Neuronal stem cell (in vitro differentiated cells): ENCODE measurements around the gene SNX30.
A peak's percentile ranks its signal among the peaks of the same experiment; 100 is the strongest.

Experiments
- DNase-seq: peaks from one replicate; pipeline ENCODE4 v3.0.0-alpha.2; 2013; ENCODE audit warnings: low spot score
- H2AFZ ChIP-seq: one replicate; pipeline ENCODE4 v1.6.1; 2013; ENCODE audit warnings: mild to moderate bottlenecking, low read length, inconsistent platforms
- H2AK5ac ChIP-seq: 2 replicates; pipeline ENCODE4 v1.6.1; 2013; ENCODE audit warnings: low read depth, mild to moderate bottlenecking, inconsistent platforms, low read length, moderate library complexity, mixed read lengths
- H2BK120ac ChIP-seq: 2 replicates; pipeline ENCODE4 v1.6.1; 2013; ENCODE audit warnings: low read depth, mild to moderate bottlenecking, inconsistent platforms, low read length, moderate library complexity, mixed read lengths
- H2BK12ac ChIP-seq: one replicate; pipeline ENCODE4 v1.6.1; 2013; ENCODE audit warnings: low read length, inconsistent platforms
- H2BK15ac ChIP-seq: 2 replicates; pipeline ENCODE4 v1.6.1; 2013; ENCODE audit warnings: mild to moderate bottlenecking, low read length, inconsistent platforms, mixed read lengths
- H2BK5ac ChIP-seq: one replicate; pipeline ENCODE4 v1.6.1; 2013; ENCODE audit warnings: inconsistent platforms, mild to moderate bottlenecking, low read length, moderate library complexity
- H3K14ac ChIP-seq: one replicate; pipeline ENCODE4 v1.6.1; 2013; ENCODE audit warnings: low read length, inconsistent platforms
- H3K18ac ChIP-seq: 2 replicates; pipeline ENCODE4 v1.6.1; 2013; ENCODE audit warnings: low read length, inconsistent platforms
- H3K23ac ChIP-seq: 2 replicates; pipeline ENCODE4 v1.6.1; 2013; ENCODE audit warnings: low read depth, mild to moderate bottlenecking, mixed read lengths, low read length, inconsistent platforms; ENCODE audit not compliant: poor library complexity
- H3K27ac ChIP-seq: replicated peaks from 3 replicates; pipeline ENCODE4 v1.5.1; 2013; ENCODE audit warnings: low read length, inconsistent platforms
- H3K27me3 ChIP-seq, 3 experiments: 2 replicates each; pipeline ENCODE4 v1.6.1; 2013; ENCODE audit warnings: low read length in 3 of 3, mild to moderate bottlenecking in 2 of 3, inconsistent platforms in 1 of 3, low read depth in 1 of 3, mixed read lengths in 1 of 3, moderate library complexity in 1 of 3; ENCODE audit not compliant: control insufficient read depth in 3 of 3, insufficient read depth in 3 of 3
- H3K36me3 ChIP-seq, 2 donors: replicated peaks in 1 of 2; 2 replicates each; pipeline ENCODE4 v1.6.1; 2013; ENCODE audit warnings: low read length in 2 of 2; ENCODE audit not compliant: control insufficient read depth in 2 of 2, insufficient read depth in 2 of 2
- H3K4ac ChIP-seq: 2 replicates; pipeline ENCODE4 v1.6.1; 2013; ENCODE audit warnings: inconsistent platforms, mild to moderate bottlenecking, low read length, moderate library complexity
- H3K4me1 ChIP-seq, 2 donors: 1 replicate in 1 of 2; 2 replicates in 1 of 2; pipeline ENCODE4 v1.6.1; 2013; ENCODE audit warnings: low read length in 2 of 2, low read depth in 1 of 2; ENCODE audit not compliant: control insufficient read depth in 2 of 2, insufficient read depth in 1 of 2
- H3K4me2 ChIP-seq: one replicate; pipeline ENCODE4 v1.6.1; 2013; ENCODE audit warnings: mild to moderate bottlenecking, low read length, inconsistent platforms; ENCODE audit not compliant: insufficient read depth, poor library complexity, severe bottlenecking
- H3K4me3 ChIP-seq, 2 donors: 2 replicates each; pipeline ENCODE4 v1.5.1; 2013; ENCODE audit warnings: low read length in 2 of 2, mild to moderate bottlenecking in 2 of 2, inconsistent platforms in 1 of 2, moderate library complexity in 1 of 2
- H3K79me1 ChIP-seq: one replicate; pipeline ENCODE4 v1.6.1; 2013; ENCODE audit warnings: low read depth, mild to moderate bottlenecking, inconsistent platforms, low read length, moderate library complexity
- H3K9ac ChIP-seq: one replicate; pipeline ENCODE4 v1.6.1; 2013; ENCODE audit warnings: mild to moderate bottlenecking, low read depth, low read length, inconsistent platforms; ENCODE audit not compliant: poor library complexity
- H3K9me3 ChIP-seq, 2 donors: replicated peaks in 1 of 2; 2 replicates each; pipeline versions ENCODE3 to v1.6.1; 2013; ENCODE audit warnings: low read length in 2 of 2, mild to moderate bottlenecking in 2 of 2, inconsistent platforms in 1 of 2, low read depth in 1 of 2, mixed read lengths in 1 of 2, moderate library complexity in 1 of 2; ENCODE audit not compliant: control insufficient read depth in 2 of 2, insufficient read depth in 1 of 2
- H4K8ac ChIP-seq: one replicate; pipeline ENCODE4 v1.6.1; 2013; ENCODE audit warnings: low read depth, mild to moderate bottlenecking, inconsistent platforms, low read length, moderate library complexity
- H4K91ac ChIP-seq: one replicate; pipeline ENCODE4 v1.6.1; 2013; ENCODE audit warnings: low read length, low read depth, mild to moderate bottlenecking, inconsistent platforms; ENCODE audit not compliant: poor library complexity
- WGBS, 2 donors: extraction: QIAGEN DNeasy Blood & Tissue Kit; methylation state at CpG; one replicate each; pipeline ENCODE4 v1.1.7; 2013; ENCODE audit warnings: missing lambda C conversion rate in 2 of 2, mixed read lengths in 1 of 2; ENCODE audit not compliant: insufficient read length in 2 of 2, insufficient replicate concordance in 1 of 2; ENCODE audit errors: extremely low coverage in 2 of 2; 5-methylcytosine and 5-hydroxymethylcytosine counted together

Gene SNX30

DNA sequence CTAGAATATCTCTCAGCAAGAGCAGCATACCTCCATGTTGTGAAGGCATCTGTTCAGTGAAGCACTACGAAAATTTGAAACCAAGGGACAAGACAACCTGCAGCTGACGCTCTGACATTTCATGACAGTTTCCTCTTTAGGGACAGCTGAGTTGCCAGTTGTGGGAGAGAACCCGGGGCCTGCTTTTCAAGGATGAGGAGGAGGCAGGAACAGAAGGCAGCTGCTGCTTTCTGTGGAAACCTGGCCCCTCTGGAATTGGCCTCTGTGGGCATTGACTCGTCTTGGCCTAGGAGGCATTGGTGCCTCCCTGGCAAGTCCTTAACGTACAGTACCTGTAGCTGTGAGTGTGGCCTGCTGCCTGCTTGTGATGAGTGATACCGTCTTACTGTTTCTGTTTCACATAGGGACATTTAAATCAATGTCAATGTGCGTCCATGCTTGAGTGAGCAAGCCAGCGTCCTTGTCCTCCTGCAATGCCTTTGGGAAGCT is 118.5 kb downstream of the SNX30 start:
- Histone ChIP-seq H3K4me1 (peaks cover 10 to 12% of the 10 kb centered on the region in 2 donors), H3K23ac (no peak overlapping the region), H2BK5ac (no peak overlapping the region), H3K27ac (no peak overlapping the region), H3K9ac (no peak overlapping the region), H2AFZ (no peak overlapping the region), H2BK120ac (no peak overlapping the region), H3K4me2 (no peak overlapping the region), H3K4ac (no peak overlapping the region), H3K14ac (no peak overlapping the region), H3K4me3 (no peak overlapping the region), H2BK12ac (no peak overlapping the region), H2BK15ac (no peak overlapping the region), H4K91ac (no peak overlapping the region), H3K27me3 (no peaks in the 10 kb centered on the region), H3K79me1 (no peaks in the 10 kb centered on the region), H3K36me3 (peaks cover 0 to 35% of the 10 kb centered on the region in 2 donors), H2AK5ac (no peak overlapping the region), H4K8ac (no peak overlapping the region), H3K18ac (peak overlapping the region; percentile 51), H3K9me3 (no peaks in the 10 kb centered on the region)
- no CpG with 5 or more reads among the region's 8 CpGs for WGBS, 2 donors
- no peak for DNase-seq

DNA sequence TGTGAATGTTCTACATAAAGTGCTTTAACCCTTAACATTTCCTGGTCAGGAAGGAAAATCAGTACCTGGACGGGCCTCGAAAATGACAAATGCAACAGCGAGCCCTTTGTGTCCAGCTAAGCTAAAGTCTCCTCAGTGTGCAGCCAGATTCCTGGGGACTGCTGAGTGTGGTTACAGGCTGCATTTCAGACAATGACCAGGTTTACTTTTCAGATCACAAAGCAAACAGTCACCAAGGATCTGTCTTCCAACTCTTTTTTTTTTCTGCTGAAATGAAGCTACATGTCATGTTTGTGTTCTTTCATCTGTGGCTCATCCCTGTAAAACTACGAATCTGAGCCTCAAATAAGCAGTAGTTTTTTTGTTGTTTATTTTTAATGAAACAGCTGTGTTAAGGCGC is 119.4 kb downstream of the SNX30 start:
- H3K14ac ChIP-seq, result no peak overlapping the region
- H2AK5ac ChIP-seq, result no peak overlapping the region
- H3K9me3 ChIP-seq, result no peaks in the 10 kb centered on the region
- no peak for DNase-seq
- no CpG with 5 or more reads among the region's 5 CpGs for WGBS, 2 donors
- no peaks in the 10 kb centered on the region for H3K27me3 ChIP-seq
- no peak overlapping the region for H3K9ac ChIP-seq
- no peak overlapping the region for H2BK120ac ChIP-seq
- H3K18ac ChIP-seq, result no peak overlapping the region
- H3K36me3 ChIP-seq, result peaks cover 0 to 27% of the 10 kb centered on the region in 2 donors
- H3K79me1 ChIP-seq, result no peaks in the 10 kb centered on the region
- H3K23ac ChIP-seq, result no peak overlapping the region
- no peak overlapping the region for H4K91ac ChIP-seq
- no peak overlapping the region for H3K27ac ChIP-seq
- H4K8ac ChIP-seq, result no peak overlapping the region
- no peak overlapping the region for H2BK12ac ChIP-seq
- H3K4me1 ChIP-seq, result peaks cover 10 to 12% of the 10 kb centered on the region in 2 donors
- no peak overlapping the region for H2BK5ac ChIP-seq
- no peak overlapping the region for H3K4ac ChIP-seq
- no peak overlapping the region for H2AFZ ChIP-seq
- H3K4me3 ChIP-seq, result no peak overlapping the region
- no peak overlapping the region for H3K4me2 ChIP-seq
- H2BK15ac ChIP-seq, result no peak overlapping the region

DNA sequence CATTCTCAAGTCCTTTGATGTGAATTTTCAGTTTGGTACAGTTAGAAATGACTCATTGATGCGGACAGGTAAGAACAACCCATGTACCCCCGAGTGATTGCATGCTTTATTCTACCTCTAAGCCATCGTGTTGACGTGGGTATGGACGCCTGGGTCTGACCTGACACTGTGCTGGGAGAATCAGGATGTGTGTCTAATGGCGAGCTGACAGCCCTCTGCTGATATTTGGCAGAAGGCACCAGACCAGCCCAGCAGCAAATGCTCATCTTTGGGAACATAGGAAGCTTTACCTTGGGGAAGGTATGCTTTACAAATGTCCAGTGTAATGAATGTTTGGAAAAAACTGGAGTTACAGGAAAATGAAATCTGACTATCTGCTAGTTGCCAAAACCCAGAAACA is 120.0 kb downstream of the SNX30 start:
- H3K27ac ChIP-seq, result no peak overlapping the region
- no peak overlapping the region for H3K4ac ChIP-seq
- no peak overlapping the region for H2BK12ac ChIP-seq
- WGBS, 2 donors, result no CpG with 5 or more reads among the region's 6 CpGs
- H3K4me2 ChIP-seq, result no peak overlapping the region
- H3K27me3 ChIP-seq, result no peaks in the 10 kb centered on the region
- no peak overlapping the region for H3K4me3 ChIP-seq
- H3K36me3 ChIP-seq, result peaks cover 0 to 23% of the 10 kb centered on the region in 2 donors
- H2AK5ac ChIP-seq, result no peak overlapping the region
- peaks cover 10 to 12% of the 10 kb centered on the region in 2 donors for H3K4me1 ChIP-seq
- no peak overlapping the region for H3K9ac ChIP-seq
- H3K14ac ChIP-seq, result no peak overlapping the region
- no peak overlapping the region for H4K8ac ChIP-seq
- no peaks in the 10 kb centered on the region for H3K9me3 ChIP-seq
- no peak overlapping the region for H3K18ac ChIP-seq
- no peak overlapping the region for H4K91ac ChIP-seq
- H2BK120ac ChIP-seq, result no peak overlapping the region
- DNase-seq, result no peak
- H3K23ac ChIP-seq, result no peak overlapping the region
- H3K79me1 ChIP-seq, result no peaks in the 10 kb centered on the region
- H2BK5ac ChIP-seq, result no peak overlapping the region
- no peak overlapping the region for H2BK15ac ChIP-seq
- H2AFZ ChIP-seq, result no peak overlapping the region

- no peaks in the 10 kb centered on the region for H3K79me1 ChIP-seq
- no peak overlapping the region for H2AFZ ChIP-seq
- no peak overlapping the region for H3K18ac ChIP-seq
- peaks cover 10 to 12% of the 10 kb centered on the region in 2 donors for H3K4me1 ChIP-seq
- H3K23ac ChIP-seq, result no peak overlapping the region
- no CpG with 5 or more reads among the region's 4 CpGs for WGBS, 2 donors
- no peak overlapping the region for H2BK15ac ChIP-seq
- H3K9ac ChIP-seq, result no peak overlapping the region
- no peak overlapping the region for H4K91ac ChIP-seq
- H3K4ac ChIP-seq, result no peak overlapping the region
- H3K27ac ChIP-seq, result no peak overlapping the region
- H3K4me2 ChIP-seq, result no peak overlapping the region
- H2BK12ac ChIP-seq, result no peak overlapping the region
- no peak overlapping the region for H3K14ac ChIP-seq
- H2BK5ac ChIP-seq, result no peak overlapping the region
- DNase-seq, result no peak
- H3K36me3 ChIP-seq, result peaks cover 0 to 17% of the 10 kb centered on the region in 2 donors
- H3K4me3 ChIP-seq, result no peak overlapping the region
- no peaks in the 10 kb centered on the region for H3K9me3 ChIP-seq
- H2BK120ac ChIP-seq, result no peak overlapping the region
- no peak overlapping the region for H4K8ac ChIP-seq
- H3K27me3 ChIP-seq, result no peaks in the 10 kb centered on the region
- H2AK5ac ChIP-seq, result no peak overlapping the region
Observed at GRCh38 chr9:112872019-112872418, 121.5 kb downstream of the SNX30 start.
